NCI-H1417 (cell line): ENCODE results near the gene C3.
"Not testable (repeated sequence)": the region's sequence is repeated elsewhere in the genome, so short reads cannot be mapped to it uniquely, and the experiment has no call there.

Experiments used
- DNase-seq, 3 experiments: peaks; one replicate each; lab custom pipeline; 2025; lab: John Stamatoyannopoulos, UW

Gene C3

GRCh38 chr19:6712692-6713670 is 7.5 kb downstream of the C3 start:
- no peak for DNase-seq

GRCh38 chr19:6712231-6712630 is 8.2 kb downstream of the C3 start:
- DNase-seq: no peak

- no peak for DNase-seq
Observed at GRCh38 chr19:6711605-6712004, 8.8 kb downstream of the C3 start.

- DNase-seq: no peak
Observed at GRCh38 chr19:6711078-6711361, 9.4 kb downstream of the C3 start.

- DNase-seq: no peak
Observed at GRCh38 chr19:6710273-6711077, 10.0 kb downstream of the C3 start.

- DNase-seq: no peak
Observed at GRCh38 chr19:6709549-6709948, 10.9 kb downstream of the C3 start.

- not testable (repeated sequence) for DNase-seq
Observed at GRCh38 chr19:6708913-6709312, 11.5 kb downstream of the C3 start.

- no peak for DNase-seq
Observed at GRCh38 chr19:6708346-6708745, 12.1 kb downstream of the C3 start.

GRCh38 chr19:6707658-6708018 is 12.8 kb downstream of the C3 start:
- DNase-seq: no peak

- DNase-seq: no peak
Observed at GRCh38 chr19:6707011-6707657, 13.3 kb downstream of the C3 start.

- no peak for DNase-seq
Observed at GRCh38 chr19:6706633-6706958, 13.9 kb downstream of the C3 start.

- no peak for DNase-seq
Observed at GRCh38 chr19:6705931-6706632, 14.4 kb downstream of the C3 start.

- no peak for DNase-seq
Observed at GRCh38 chr19:6700586-6701316, 19.7 kb downstream of the C3 start.

GRCh38 chr19:6699935-6700334 is 20.5 kb downstream of the C3 start:
- no peak for DNase-seq

GRCh38 chr19:6697291-6697690 is 23.2 kb downstream of the C3 start:
- no peak for DNase-seq

- DNase-seq: no peak
Observed at GRCh38 chr19:6696239-6696820, 24.1 kb downstream of the C3 start.

- DNase-seq: no peak
Observed at GRCh38 chr19:6694147-6694815, 26.2 kb downstream of the C3 start.

- no peak for DNase-seq
Observed at GRCh38 chr19:6693681-6694080, 26.8 kb downstream of the C3 start.

- no peak for DNase-seq
Observed at GRCh38 chr19:6693056-6693471, 27.4 kb downstream of the C3 start.

GRCh38 chr19:6692027-6692426 is 28.4 kb downstream of the C3 start:
- no peak for DNase-seq

GRCh38 chr19:6691342-6691741 is 29.1 kb downstream of the C3 start:
- DNase-seq: no peak
